Activated naive CD8-positive, alpha-beta T cell treated with anti-CD3 and anti-CD28 coated beads for 36 hours (primary cell): ENCODE results near the gene ABTB2. TPM values are rescaled to one million over a fixed set of nuclear protein-coding genes. Genes with fewer than 3 reads are reported as not detected.

Experiments used
- DNase-seq: peaks from one replicate; pipeline ENCODE4 v3.0.0; 2021
- H3K27ac Mint-ChIP-seq: one replicate; pipeline ENCODE4 v1.8.0; 2022; ENCODE audit warnings: mild to moderate bottlenecking, moderate library complexity, mixed read lengths
- H3K27me3 Mint-ChIP-seq: one replicate; pipeline ENCODE4 v1.8.0; 2022; ENCODE audit warnings: mild to moderate bottlenecking, mixed read lengths
- H3K36me3 Mint-ChIP-seq: one replicate; pipeline ENCODE4 v1.8.0; 2021; ENCODE audit warnings: mild to moderate bottlenecking, mixed read lengths
- H3K4me1 Mint-ChIP-seq: one replicate; pipeline ENCODE4 v1.8.0; 2021; ENCODE audit warnings: mixed read lengths
- H3K4me3 Mint-ChIP-seq: one replicate; pipeline ENCODE4 v1.8.0; 2022; ENCODE audit warnings: mild to moderate bottlenecking, moderate library complexity, mixed read lengths
- H3K9me3 Mint-ChIP-seq: one replicate; pipeline ENCODE4 v1.8.0; 2022; ENCODE audit warnings: mixed read lengths
- total RNA-seq, 2 experiments: library from RNA; stranded (reverse); gene quantifications; one replicate each; pipeline ENCODE4 v1.2.3, GENCODE V29; 2021

The ABTB2 gene
- total RNA-seq, 2 experiments from 2014 or later = 1.4 to 1.5 TPM

DNA sequence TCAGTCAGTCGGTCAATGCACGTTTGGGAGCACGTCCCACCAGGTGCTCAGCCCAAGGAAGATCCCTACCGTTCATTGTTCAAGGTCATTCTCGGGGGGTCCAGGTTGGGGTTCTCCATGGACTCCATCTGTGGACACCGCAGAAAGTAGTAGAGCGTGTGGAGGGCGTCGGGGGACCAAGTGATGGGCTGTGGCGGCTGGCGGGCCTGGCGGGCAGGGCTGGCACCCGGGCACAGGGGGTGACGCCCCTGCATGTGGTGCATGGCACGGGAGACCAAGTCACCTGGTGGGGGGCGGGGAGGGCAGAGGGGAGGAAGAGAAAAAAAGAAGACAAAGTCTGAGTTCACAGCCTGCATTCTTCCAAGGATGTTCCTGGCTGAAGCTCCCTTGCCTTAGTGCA lies 160.6 kb downstream of the ABTB2 start:
- H3K9me3 Mint-ChIP-seq = no peaks in the 10 kb centered on the region
- no peaks in the 10 kb centered on the region for H3K27me3 Mint-ChIP-seq
- H3K4me1 Mint-ChIP-seq = peaks cover 10% of the 10 kb centered on the region
- H3K36me3 Mint-ChIP-seq = no peaks in the 10 kb centered on the region
- H3K4me3 Mint-ChIP-seq = no peak overlapping the region
- DNase-seq = no peak
- no peak overlapping the region for H3K27ac Mint-ChIP-seq

DNA sequence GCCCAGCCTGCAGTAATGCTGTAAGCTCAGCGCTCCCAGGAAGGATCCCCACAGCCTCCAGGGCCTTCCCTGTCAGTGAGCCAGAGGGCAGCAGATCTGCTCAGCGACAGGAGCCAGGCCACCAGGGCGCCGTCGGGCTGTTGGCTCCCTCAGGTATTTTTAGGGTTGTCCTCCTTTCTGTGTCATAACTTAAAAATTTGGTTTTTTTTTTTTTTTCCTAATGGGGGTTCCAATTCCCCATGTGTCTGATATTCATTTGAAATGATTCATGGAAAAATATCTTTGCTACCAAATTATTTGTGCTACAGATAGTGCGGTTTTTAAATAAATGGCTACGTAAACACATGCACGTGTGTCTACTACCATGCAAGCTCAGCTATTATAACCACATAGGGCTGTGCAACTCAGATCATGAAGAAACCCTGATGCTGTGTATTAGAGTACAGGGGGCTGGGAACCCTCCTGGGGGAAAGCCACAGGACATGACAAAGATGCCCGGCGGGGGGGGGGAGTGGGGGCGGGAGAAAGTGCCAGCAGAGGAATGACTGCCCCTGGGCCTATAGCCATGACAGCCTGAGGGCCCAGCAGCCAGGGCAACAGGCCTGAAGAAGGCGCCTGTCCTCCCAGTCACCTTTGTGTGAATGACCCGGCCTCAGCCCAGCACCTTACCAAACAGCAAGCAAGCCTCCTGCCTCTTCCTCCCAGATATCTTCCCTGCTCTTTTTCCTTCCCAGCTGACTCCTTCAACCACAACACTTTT lies 163.1 kb downstream of the ABTB2 start:
- Mint-ChIP-seq H3K27me3 (no peaks in the 10 kb centered on the region), H3K27ac (no peak overlapping the region), H3K4me1 (peaks cover 7% of the 10 kb centered on the region), H3K4me3 (no peak overlapping the region), H3K9me3 (no peaks in the 10 kb centered on the region), H3K36me3 (no peaks in the 10 kb centered on the region)
- no peak for DNase-seq

DNA sequence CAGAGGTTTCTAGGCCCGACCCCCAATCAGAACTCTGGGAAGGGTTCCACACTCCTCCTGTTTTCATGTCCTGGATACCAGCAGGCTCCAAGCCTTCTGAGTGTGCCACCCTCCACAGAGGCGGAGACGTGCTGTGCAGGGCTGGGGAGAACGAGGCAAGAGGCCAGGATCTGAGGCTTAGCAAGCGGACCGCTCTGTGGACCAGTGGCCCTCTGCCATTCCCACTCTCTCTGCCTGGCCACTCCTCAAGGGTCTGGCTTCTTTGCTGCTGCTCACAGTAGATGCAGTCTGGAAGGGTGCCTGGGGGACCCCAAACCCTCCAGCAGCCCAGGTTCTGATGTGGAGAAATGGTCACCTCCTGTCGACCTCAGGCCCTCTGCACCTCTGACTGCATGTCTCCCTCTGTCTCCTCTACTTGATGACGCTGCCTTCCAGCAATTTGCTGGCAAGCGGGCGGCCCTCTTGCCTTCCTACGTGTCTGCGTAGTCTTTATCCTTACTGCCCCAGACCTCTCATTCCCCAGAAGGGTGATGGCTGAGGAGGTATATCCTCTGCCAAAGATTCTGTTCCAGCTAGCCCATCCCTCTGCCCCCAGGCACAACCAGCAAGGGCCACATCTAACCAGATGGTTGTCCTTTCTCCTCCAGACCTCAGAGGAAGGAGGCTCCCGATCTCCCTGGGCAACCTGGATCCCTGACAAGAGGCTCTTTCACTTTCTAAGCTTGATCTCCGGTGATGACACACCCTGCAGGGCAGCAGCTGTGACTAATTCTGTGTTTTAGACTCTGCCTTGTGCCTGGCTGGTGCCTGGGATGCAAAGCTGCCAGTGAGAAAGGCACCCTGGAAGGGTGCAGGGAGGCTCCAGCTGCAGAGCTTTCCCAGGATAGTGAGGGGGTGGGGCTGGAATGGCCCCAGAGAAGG lies 165.1 kb downstream of the ABTB2 start:
- no peak for DNase-seq
- no peaks in the 10 kb centered on the region for H3K9me3 Mint-ChIP-seq
- no peak overlapping the region for H3K27ac Mint-ChIP-seq
- H3K27me3 Mint-ChIP-seq = no peaks in the 10 kb centered on the region
- H3K4me3 Mint-ChIP-seq = no peak overlapping the region
- peaks cover 7% of the 10 kb centered on the region for H3K4me1 Mint-ChIP-seq
- no peaks in the 10 kb centered on the region for H3K36me3 Mint-ChIP-seq

DNA sequence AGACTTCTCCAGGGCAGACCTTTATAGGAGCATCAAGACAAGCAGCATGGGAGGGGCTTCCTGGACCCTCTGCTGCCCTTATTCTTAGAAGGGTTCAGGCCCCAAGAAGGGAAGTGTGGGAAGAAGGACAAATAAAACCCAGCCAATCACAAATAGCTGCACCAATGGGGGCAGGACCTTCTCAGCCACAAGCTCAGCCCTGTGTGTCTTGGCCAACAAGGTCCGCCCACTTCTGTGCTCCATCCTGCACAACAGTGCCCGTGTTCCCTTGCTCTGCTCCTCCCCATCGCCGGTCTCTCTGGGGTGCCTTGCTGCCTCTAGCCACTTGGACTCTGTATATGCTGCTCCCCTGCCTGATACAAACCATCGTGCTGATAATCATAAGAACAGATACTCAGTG lies 166.2 kb downstream of the ABTB2 start:
- no peaks in the 10 kb centered on the region for H3K9me3 Mint-ChIP-seq
- H3K27me3 Mint-ChIP-seq = no peaks in the 10 kb centered on the region
- H3K4me3 Mint-ChIP-seq = no peak overlapping the region
- no peaks in the 10 kb centered on the region for H3K36me3 Mint-ChIP-seq
- no peak overlapping the region for H3K27ac Mint-ChIP-seq
- no peak for DNase-seq
- H3K4me1 Mint-ChIP-seq = peaks cover 4% of the 10 kb centered on the region

DNA sequence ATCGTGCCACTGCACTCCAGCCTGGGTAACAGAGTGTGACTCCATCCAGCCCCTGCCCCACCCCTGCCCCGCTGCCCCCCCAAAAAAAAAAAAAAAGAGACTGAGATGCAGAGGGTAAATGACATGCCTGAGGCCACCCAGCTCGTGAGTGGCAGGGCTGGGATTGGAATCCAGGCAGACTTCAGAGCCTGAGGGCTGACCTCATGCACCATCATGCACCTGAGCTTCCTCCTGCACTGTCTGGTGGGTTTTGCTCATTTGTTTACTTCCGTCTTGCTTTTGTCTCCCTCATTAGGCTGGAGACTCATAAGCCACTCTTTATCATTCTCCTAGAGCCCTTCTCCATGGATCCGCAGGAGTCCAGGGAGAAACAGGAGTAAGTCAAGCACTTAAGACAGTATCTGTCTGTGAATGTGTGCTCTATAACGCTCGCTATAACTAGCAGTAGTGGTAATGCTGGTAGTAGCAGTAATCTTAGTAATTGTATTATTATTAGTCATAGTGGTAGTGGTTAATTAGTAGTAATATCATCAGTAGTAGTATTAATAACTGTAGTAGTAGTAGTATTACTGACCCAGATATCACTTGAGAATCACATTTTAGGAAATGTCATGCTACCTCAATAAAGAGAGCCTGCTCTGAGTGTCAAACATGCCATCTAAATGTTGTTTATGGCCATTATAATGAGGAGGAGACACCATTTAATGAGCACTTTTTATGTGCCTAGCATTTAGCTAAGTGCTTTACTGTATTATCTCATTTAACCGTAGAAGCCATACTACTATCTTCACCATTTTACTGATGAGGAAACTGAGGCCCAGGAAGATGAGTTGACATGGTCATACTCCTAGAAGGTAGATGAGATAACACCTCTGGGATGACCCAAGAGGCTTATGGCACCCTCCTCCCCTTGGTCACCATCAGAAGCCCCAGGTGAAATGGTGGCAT lies 167.3 kb downstream of the ABTB2 start:
- Mint-ChIP-seq H3K9me3 (no peaks in the 10 kb centered on the region), H3K4me3 (no peak overlapping the region), H3K4me1 (peaks cover 4% of the 10 kb centered on the region), H3K36me3 (no peaks in the 10 kb centered on the region), H3K27ac (no peak overlapping the region), H3K27me3 (no peaks in the 10 kb centered on the region)
- no peak for DNase-seq

DNA sequence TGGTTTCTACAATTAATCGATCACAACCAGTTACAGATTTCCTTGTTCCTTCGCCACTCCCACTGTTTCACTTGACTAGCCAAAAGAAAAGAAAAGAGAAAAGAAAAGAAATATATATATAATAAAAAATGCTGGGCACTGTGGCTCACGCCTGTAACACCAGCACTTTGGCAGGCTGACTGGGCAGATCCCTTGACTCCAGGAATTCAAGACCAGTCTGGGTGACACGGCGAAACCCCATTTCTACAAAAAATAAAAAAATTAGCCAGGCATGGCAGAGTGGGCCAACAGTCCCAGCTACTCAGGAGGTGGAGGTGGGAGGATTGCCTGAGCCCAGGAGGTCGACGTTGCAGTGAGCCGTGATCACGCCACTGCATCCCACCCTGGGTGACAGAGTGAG lies 168.6 kb downstream of the ABTB2 start:
- Mint-ChIP-seq H3K36me3 (no peaks in the 10 kb centered on the region), H3K27ac (no peak overlapping the region), H3K9me3 (no peaks in the 10 kb centered on the region), H3K27me3 (no peaks in the 10 kb centered on the region), H3K4me1 (peaks cover 4% of the 10 kb centered on the region), H3K4me3 (no peak overlapping the region)
- no peak for DNase-seq

DNA sequence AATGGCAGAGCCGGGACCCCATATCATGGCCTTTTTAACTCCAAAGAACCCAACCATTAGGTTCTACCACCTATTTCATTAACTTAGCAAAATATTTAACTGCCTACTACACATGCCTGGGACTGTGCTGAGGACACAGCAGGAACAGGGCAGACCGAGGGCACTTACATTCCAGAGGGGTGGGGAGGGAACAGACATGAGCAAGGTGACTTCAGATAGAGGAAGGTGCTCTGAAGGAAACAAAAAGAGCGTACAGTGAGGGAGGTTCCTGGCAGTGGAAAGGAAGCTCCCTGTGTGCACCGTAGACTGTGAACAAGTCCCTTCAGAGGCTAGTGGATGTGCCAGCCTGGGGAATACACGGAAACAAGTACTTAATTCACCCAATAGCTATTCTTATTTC lies 169.6 kb downstream of the ABTB2 start:
- Mint-ChIP-seq H3K9me3 (no peaks in the 10 kb centered on the region), H3K27me3 (no peaks in the 10 kb centered on the region), H3K4me3 (no peak overlapping the region), H3K4me1 (peaks cover 4% of the 10 kb centered on the region), H3K27ac (no peak overlapping the region), H3K36me3 (no peaks in the 10 kb centered on the region)
- no peak for DNase-seq

DNA sequence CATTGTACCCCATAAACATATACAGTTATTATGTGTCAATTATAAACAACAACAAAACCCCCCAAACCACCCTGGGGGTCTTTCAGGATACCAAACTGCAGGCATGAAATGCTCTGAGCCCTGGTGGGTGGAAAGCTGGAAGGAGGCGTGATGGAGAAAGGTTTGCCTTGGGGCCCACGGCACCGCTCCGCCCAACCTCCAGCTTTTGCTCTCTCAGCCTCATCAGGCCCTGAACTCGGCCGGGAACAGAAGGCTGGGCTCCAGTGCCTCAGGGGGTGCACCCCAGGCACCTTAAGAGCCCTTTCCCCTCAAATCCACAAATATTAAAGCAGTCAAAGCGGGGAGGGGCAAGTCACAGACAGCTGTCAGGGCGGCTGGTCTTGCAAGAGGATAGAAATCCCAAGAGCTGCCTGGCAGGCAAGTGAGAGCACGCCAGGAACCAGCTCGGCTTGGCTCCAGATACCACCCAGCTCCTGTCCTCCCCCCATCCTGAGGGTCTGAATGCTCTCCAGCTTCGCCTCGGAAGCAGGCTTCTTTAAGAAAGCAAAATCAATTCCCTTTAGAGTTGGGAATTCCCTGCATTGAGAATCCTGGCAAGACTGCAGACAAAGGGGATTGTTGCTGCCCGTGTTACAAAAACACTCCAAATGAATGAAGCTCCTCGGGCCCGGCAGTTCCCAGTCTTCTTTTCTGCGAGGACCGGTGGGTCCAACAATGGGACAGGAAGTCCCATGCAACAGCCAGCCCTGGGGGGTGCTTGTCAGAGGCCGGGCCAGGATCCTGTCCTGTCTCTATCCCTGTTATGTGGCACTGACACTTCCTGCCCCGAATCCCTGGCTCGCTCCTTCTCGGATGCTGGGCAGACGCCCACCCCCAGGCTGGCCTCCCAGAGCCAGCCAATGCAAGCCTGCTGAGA lies 171.6 kb downstream of the ABTB2 start:
- DNase-seq = no peak
- Mint-ChIP-seq H3K27me3 (no peaks in the 10 kb centered on the region), H3K27ac (no peak overlapping the region), H3K4me1 (peaks cover 5% of the 10 kb centered on the region), H3K36me3 (no peaks in the 10 kb centered on the region), H3K9me3 (no peaks in the 10 kb centered on the region), H3K4me3 (no peak overlapping the region)

DNA sequence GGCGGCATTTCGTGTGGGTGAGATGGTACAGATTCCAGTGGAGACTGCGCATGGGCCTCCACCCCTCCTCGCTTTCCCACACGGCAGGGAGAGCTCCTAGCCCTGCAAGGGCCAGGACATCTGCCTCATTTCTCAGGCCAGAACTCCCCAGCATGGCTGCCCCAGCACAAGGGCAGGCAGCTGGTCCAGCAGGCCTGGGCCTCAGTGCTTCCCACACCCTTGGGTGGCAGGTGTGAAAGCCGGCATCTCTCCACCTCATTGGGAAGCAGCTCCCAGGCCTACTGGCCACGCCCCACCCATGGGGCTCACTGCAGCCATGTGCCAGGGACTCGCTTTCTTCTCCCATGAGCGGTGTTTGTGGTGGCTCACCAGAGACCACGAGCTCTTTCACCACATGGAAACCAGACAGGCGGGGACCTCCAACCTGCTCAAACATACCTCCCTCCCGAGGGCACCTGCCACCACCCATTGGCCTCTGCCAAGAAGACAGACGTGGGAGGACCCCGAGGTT lies 173.2 kb downstream of the ABTB2 start:
- Mint-ChIP-seq H3K27me3 (no peaks in the 10 kb centered on the region), H3K36me3 (no peaks in the 10 kb centered on the region), H3K4me1 (peaks cover 14% of the 10 kb centered on the region), H3K4me3 (no peak overlapping the region), H3K9me3 (no peaks in the 10 kb centered on the region), H3K27ac (no peak overlapping the region)
- DNase-seq = no peak

DNA sequence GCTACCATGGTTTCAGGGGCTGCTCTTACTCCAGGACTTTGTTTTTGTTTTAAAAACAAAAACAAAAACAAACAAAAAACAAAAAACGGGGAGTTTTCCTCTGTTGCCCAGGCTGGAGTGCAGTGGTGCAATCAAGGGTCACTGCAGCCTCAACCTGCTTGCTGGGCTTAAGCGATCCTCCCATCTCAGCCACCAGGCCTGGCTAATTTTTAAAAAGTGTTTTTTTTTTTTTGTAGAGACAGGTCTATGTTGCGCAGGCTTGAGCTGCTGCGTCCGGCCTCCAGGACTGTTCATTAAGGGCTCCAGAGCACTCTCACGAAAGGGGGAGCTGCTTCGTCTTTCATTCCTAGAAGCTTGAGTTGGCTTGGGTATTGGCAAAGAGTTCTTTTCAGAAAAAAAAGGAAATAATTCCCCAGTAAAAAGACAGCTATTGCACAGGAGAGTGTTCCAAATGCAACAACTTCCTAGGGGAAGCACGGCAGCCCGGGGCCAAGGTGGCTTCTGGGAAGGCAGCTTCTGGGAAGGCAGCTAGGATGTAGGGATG lies 173.9 kb downstream of the ABTB2 start:
- Mint-ChIP-seq H3K4me3 (no peak overlapping the region), H3K36me3 (no peaks in the 10 kb centered on the region), H3K4me1 (peaks cover 13% of the 10 kb centered on the region), H3K27me3 (no peaks in the 10 kb centered on the region), H3K27ac (no peak overlapping the region), H3K9me3 (no peaks in the 10 kb centered on the region)
- DNase-seq = no peak

DNA sequence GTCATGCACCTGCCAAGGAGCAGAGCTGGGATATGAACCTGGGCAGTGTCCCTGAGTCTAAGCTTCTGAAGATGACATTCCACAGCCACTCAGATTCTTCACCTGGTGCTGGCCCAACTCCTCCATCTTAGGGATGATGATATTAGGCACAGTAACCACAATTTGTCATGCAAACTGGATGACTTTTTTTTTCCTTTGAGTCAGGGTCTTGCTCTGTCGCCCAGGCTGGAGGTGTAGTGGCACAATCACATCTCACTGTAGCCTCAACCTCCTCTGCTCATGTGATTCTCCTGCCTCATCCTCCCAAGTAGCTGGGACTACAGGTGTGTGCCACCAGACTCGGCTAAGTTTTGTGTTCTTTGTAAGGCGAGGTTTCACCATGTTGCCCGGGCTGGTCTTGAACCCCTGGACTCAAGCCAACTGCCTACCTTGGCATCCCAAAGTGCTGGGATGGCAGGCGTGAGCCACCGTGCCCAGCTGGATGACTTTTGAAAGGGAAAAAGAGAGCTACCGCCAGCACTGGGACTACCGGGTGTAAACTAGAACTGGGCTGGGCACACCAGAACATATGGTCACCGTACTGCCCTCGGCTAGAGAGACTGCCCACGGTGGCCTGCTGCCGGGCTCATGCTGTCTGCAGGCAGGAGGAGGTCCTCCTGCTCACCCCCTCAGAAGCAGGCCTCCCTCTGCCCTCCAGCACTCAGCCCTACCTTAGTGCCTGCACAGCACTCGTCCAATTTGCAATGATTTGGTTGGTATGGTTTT lies 174.7 kb downstream of the ABTB2 start:
- no peaks in the 10 kb centered on the region for H3K36me3 Mint-ChIP-seq
- no peak for DNase-seq
- peaks cover 10% of the 10 kb centered on the region for H3K4me1 Mint-ChIP-seq
- no peaks in the 10 kb centered on the region for H3K9me3 Mint-ChIP-seq
- no peak overlapping the region for H3K27ac Mint-ChIP-seq
- H3K27me3 Mint-ChIP-seq = no peaks in the 10 kb centered on the region
- H3K4me3 Mint-ChIP-seq = no peak overlapping the region

DNA sequence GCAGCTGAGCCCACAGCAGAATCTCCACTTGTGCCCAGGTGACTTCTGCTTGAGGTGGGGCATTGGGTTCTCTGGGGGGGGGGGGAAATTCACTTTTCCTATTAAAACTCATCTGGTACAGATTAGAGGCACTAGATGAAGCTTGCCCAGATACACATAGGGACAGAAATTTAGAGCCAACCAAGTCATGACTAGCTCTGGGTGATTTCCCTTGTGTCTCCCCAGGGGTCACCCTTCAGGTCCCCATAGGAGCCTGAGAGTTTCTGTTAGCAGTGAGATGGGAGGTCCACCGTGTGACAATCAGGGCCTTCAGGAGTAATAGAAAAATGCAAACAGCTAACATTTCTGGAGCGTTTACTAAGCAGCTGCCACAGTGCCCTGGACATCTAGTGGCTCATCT lies 175.4 kb downstream of the ABTB2 start:
- H3K27ac Mint-ChIP-seq = no peak overlapping the region
- no peaks in the 10 kb centered on the region for H3K9me3 Mint-ChIP-seq
- H3K27me3 Mint-ChIP-seq = no peaks in the 10 kb centered on the region

DNA sequence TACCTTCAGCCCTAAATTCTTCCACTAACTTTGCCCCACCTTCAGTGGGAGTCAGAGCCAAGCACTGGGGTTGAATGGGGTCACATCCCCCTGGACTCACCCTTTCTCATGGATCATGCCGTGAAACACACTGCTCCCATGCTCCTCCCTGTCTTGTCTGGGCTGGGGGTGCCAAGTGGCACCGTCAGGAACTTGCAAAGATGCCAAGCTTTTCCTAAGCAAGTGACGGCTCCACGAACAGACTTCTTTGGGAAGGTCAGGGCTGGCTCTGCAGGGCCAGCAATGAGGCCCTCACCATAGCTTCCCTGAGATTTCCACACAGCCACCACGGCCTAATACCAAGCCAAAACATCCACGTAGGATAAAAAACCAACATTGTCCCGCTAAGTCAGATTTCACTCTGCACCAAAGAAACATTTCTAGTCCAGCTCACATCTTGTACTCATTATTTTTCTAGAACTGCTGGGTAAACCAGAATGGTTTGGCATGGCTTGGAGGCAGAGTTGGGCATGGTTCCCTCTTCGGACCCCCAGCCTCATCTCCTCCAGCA lies 175.9 kb downstream of the ABTB2 start:
- DNase-seq = no peak
- H3K27ac Mint-ChIP-seq = no peak overlapping the region
- peaks cover 10% of the 10 kb centered on the region for H3K4me1 Mint-ChIP-seq
- no peaks in the 10 kb centered on the region for H3K36me3 Mint-ChIP-seq
- no peaks in the 10 kb centered on the region for H3K9me3 Mint-ChIP-seq
- H3K27me3 Mint-ChIP-seq = no peaks in the 10 kb centered on the region
- H3K4me3 Mint-ChIP-seq = no peak overlapping the region

More for the DNA sequence above, 175.4 kb downstream of the ABTB2 start:
- Mint-ChIP-seq H3K4me3 (no peak overlapping the region), H3K4me1 (peaks cover 10% of the 10 kb centered on the region), H3K36me3 (no peaks in the 10 kb centered on the region)
- no peak for DNase-seq
